ENCODE measurements around the gene TDRD15. TPM values are rescaled to one million over a fixed set of nuclear protein-coding genes. Genes with fewer than 3 reads are reported as not detected.

Gene TDRD15
- total RNA-seq, 6 donors from 2014 or later = 0.07 to 0.11 TPM; not detected in 4

- TF ChIP-seq EP300 (IDR thresholded peaks at IDR 0.05) = no peak
- no peak for TF ChIP-seq POLR2AphosphoS5 (IDR thresholded peaks at IDR 0.05)
- TF ChIP-seq CTCF (IDR thresholded peaks at IDR 0.05) = no peak
- no peak for TF ChIP-seq POLR2A (IDR thresholded peaks at IDR 0.05)
- H3K4me1 ChIP-seq = no peaks in the 10 kb centered on the region
- no peaks in the 10 kb centered on the region for H3K36me3 ChIP-seq
- 44 to 59% methylated on average over 1 of the region's 1 CpG for WGBS, 2 donors
- no peak overlapping the region for H3K27ac ChIP-seq
- no peaks in the 10 kb centered on the region for H3K9me3 ChIP-seq
- no peak for ATAC-seq (ENCODE audit: low FRiP score in 2 of 2)
- no peaks in the 10 kb centered on the region for H3K27me3 ChIP-seq
- no peak overlapping the region for H3K4me3 ChIP-seq
- DNase-seq = no peak
Measured at GRCh38 chr2:21095178-21095577, 28.6 kb upstream of the TDRD15 start.

GRCh38 chr2:21095714-21096113 is 28.1 kb upstream of the TDRD15 start:
- no peaks in the 10 kb centered on the region for H3K27me3 ChIP-seq
- DNase-seq (no peak), ATAC-seq (ENCODE audit: low FRiP score in 2 of 2) (no peak)
- H3K4me3 ChIP-seq = no peak overlapping the region
- H3K4me1 ChIP-seq = no peaks in the 10 kb centered on the region
- WGBS, 2 donors = 85 to 90% methylated on average over 3 of the region's 3 CpGs
- TF ChIP-seq EP300 (IDR thresholded peaks at IDR 0.05) (no peak), POLR2AphosphoS5 (IDR thresholded peaks at IDR 0.05) (no peak), POLR2A (IDR thresholded peaks at IDR 0.05) (no peak), CTCF (IDR thresholded peaks at IDR 0.05) (no peak)
- H3K27ac ChIP-seq = no peak overlapping the region
- no peaks in the 10 kb centered on the region for H3K36me3 ChIP-seq
- no peaks in the 10 kb centered on the region for H3K9me3 ChIP-seq

- TF ChIP-seq POLR2AphosphoS5 (IDR thresholded peaks at IDR 0.05) (no peak), POLR2A (IDR thresholded peaks at IDR 0.05) (no peak), EP300 (IDR thresholded peaks at IDR 0.05) (no peak), CTCF (IDR thresholded peaks at IDR 0.05) (no peak)
- H3K4me1 ChIP-seq = no peaks in the 10 kb centered on the region
- no peaks in the 10 kb centered on the region for H3K27me3 ChIP-seq
- no peak overlapping the region for H3K4me3 ChIP-seq
- H3K27ac ChIP-seq = no peak overlapping the region
- no peak for ATAC-seq (ENCODE audit: low FRiP score in 2 of 2)
- no peaks in the 10 kb centered on the region for H3K36me3 ChIP-seq
- no peaks in the 10 kb centered on the region for H3K9me3 ChIP-seq
- DNase-seq = no peak
- WGBS, 2 donors = 82 to 87% methylated on average over 1 of the region's 1 CpG
Measured at GRCh38 chr2:21096458-21096857, 27.3 kb upstream of the TDRD15 start.

- Histone ChIP-seq H3K36me3 (no peaks in the 10 kb centered on the region), H3K27ac (no peak overlapping the region), H3K27me3 (no peaks in the 10 kb centered on the region), H3K9me3 (no peaks in the 10 kb centered on the region), H3K4me3 (no peak overlapping the region), H3K4me1 (no peaks in the 10 kb centered on the region)
- 85 to 90% methylated on average over 6 of the region's 6 CpGs for WGBS, 2 donors
- ATAC-seq (ENCODE audit: low FRiP score in 2 of 2) = no peak
- TF ChIP-seq CTCF (IDR thresholded peaks at IDR 0.05) (no peak), POLR2AphosphoS5 (IDR thresholded peaks at IDR 0.05) (no peak), EP300 (IDR thresholded peaks at IDR 0.05) (no peak), POLR2A (IDR thresholded peaks at IDR 0.05) (no peak)
- no peak for DNase-seq
Measured at GRCh38 chr2:21097331-21097730, 26.4 kb upstream of the TDRD15 start.

GRCh38 chr2:21098294-21098693 is 25.5 kb upstream of the TDRD15 start:
- DNase-seq = no peak
- Histone ChIP-seq H3K36me3 (no peaks in the 10 kb centered on the region), H3K4me1 (no peaks in the 10 kb centered on the region), H3K27ac (no peak overlapping the region), H3K4me3 (no peak overlapping the region), H3K9me3 (no peaks in the 10 kb centered on the region), H3K27me3 (no peaks in the 10 kb centered on the region)
- WGBS, 2 donors = 94 to 100% methylated on average over 1 of the region's 1 CpG
- no peak for ATAC-seq (ENCODE audit: low FRiP score in 2 of 2)
- TF ChIP-seq EP300 (IDR thresholded peaks at IDR 0.05) (no peak), POLR2AphosphoS5 (IDR thresholded peaks at IDR 0.05) (no peak), CTCF (IDR thresholded peaks at IDR 0.05) (no peak)

Data from upper lobe of left lung (tissue), 6 donors.